Measurements from ENCODE around the gene KRT27. TPM values are rescaled to one million over a fixed set of nuclear protein-coding genes. Genes with fewer than 3 reads are reported as not detected.

Gene KRT27
- total RNA-seq, 1 experiment from 2014 or later = not detected

GRCh38 chr17:40817103-40817682 lies 34.8 kb upstream of the KRT27 start:
- Histone ChIP-seq H3K4me2 (ENCODE audit: low read length) (peak overlapping the region; percentile 85; the same call in 1 of the 2 replicates), H3K4me3 (replicated peaks in 1 of 2; ENCODE audit: low read depth in 1 of 2, low read length in 2 of 2) (peak overlapping the region; percentile 69 to 88; a peak in 2 of 4 replicates), H3K9ac (ENCODE audit: low read length) (no peak overlapping the region), H4K20me1 (ENCODE audit: insufficient read depth) (no peaks in the 10 kb centered on the region), H3K9me3 (ENCODE audit: control insufficient read depth in 1 of 2, insufficient read depth in 1 of 2, low read depth in 1 of 2, low read length in 2 of 2) (no peaks in the 10 kb centered on the region), H3K79me2 (ENCODE audit: insufficient read depth, low read length) (peaks cover 46% of the 10 kb centered on the region), H3K9me2 (ENCODE audit: insufficient read depth) (no peaks in the 10 kb centered on the region), H2AFZ (ENCODE audit: low read depth, low read length, poor library complexity, severe bottlenecking) (no peak overlapping the region), H3K27me3 (ENCODE audit: insufficient read depth, low read length) (no peaks in the 10 kb centered on the region), H3K4me1 (ENCODE audit: control insufficient read depth in 1 of 2, insufficient read depth in 2 of 2, low read length in 2 of 2) (peaks cover 8 to 26% of the 10 kb centered on the region in 2 experiments), H3K36me3 (ENCODE audit: control insufficient read depth in 1 of 2, insufficient read depth in 2 of 2, low read length in 2 of 2) (peaks cover 7 to 10% of the 10 kb centered on the region in 2 experiments; a peak in 2 of 4 replicates), H3K27ac (ENCODE audit: low read depth, low read length) (no peak overlapping the region)
- no TSS peak for BruUV-seq (replicated peaks)
- ATAC-seq (no peak), DNase-seq (ENCODE audit: low read depth, low spot score) (no peak)
- ChIA-PET POLR2A (no interaction called here), CTCF (interaction anchor here (1.3 to 2.1 kb wide), 2 partner anchors 831 to 846 kb away, joined by 4 to 6 read pairs; no protein-coding TSS in a partner anchor), RAD21 (ENCODE audit: low non-redundant PET in 1 of 2, low total read pairs in 2 of 2, uncharacterized antibody in 2 of 2, unreplicated experiment in 2 of 2) (interaction anchor here in 1 of 2 experiments (0.7 kb wide), 1 partner anchor 202 kb away, joined by 3 read pairs; no protein-coding TSS in a partner anchor)
- TF ChIP-seq CBX3 (IDR thresholded peaks at IDR 0.05; ENCODE audit: low read depth) (no peak), MAX (IDR thresholded peaks at IDR 0.05) (no peak), EZH2 (IDR thresholded peaks at IDR 0.05) (no peak), SRF (IDR thresholded peaks at IDR 0.05; ENCODE audit: low read depth) (no peak), CEBPB (IDR thresholded peaks at IDR 0.05; ENCODE audit: low read depth) (no peak), EZH2phosphoT487 (IDR thresholded peaks at IDR 0.05; ENCODE audit: borderline replicate concordance) (no peak), REST (IDR thresholded peaks at IDR 0.05; ENCODE audit: low read depth) (no peak), ZBTB33 (IDR thresholded peaks at IDR 0.05; ENCODE audit: extremely low read depth, insufficient replicate concordance, low read length) (no peak), FOSL1 (IDR thresholded peaks at IDR 0.05; ENCODE audit: low read depth) (no peak), CTCF (IDR thresholded peaks at IDR 0.05 in 2 of 3, conservative IDR thresholded peaks at IDR 0.05 in 1 of 3; ENCODE audit: borderline replicate concordance in 1 of 3, insufficient read depth in 1 of 3, low read depth in 2 of 3, low read length in 2 of 3) (no peak), EGR1 (IDR thresholded peaks at IDR 0.05; ENCODE audit: low read depth) (no peak), POLR2AphosphoS5 (IDR thresholded peaks at IDR 0.05; ENCODE audit: low read depth, low read length) (no peak; the same call in 1 of the 2 replicates), ZFX (IDR thresholded peaks at IDR 0.05) (no peak)
- intact Hi-C loops (cut with micrococcal nuclease) = loop anchor here (5.0 kb wide), 1 partner anchor 85 kb away; no protein-coding TSS in a partner anchor

All from HCT116 (cell line).